Measurements from ENCODE around the gene ICE1.
"Not testable (repeated sequence)": the region's sequence is repeated elsewhere in the genome, so short reads cannot be mapped to it uniquely, and the experiment has no call there.

The ICE1 gene

DNA sequence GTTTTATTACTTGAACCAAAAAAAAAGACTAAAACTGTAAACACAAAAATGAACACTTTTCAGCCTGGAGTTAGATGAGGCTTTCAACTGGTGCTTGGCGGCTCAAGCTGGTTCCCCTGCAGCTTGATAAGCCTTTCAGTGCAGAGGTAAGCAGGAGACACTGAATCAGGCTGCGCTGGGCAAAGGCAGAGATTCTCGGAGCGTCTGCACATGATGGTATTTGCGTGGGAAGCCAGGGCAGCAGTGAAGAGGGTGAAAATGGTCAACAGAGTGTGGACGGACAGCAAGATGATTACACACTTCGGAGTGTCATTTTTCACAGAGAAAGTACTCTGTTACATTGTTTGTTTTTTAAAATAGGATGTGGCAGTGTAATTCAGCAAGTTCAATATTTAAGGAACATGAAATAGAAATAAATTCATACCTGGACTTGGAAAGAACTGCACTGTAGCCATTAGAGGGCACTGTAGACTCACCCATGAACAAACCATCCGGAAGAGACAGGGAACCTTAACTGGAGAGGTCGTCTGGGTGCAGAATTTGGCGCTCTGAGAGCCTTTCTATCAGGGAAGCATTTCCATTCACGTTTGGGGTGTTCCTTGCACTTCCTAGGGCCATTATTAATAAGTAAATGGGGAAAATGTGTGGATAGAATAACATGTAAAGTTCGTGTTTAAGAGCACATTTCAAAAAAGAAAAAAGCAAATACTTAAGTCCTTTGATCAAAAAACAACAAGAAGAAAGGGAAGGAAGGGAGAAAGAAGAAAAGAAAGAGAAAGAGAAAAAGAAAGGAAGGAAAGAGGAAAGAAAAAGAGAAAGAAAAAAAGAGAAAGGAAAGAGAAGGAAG, 69.8 kb downstream of the ICE1 start:
- DNase-seq (ENCODE audit: low read depth): peak; percentile 61

DNA sequence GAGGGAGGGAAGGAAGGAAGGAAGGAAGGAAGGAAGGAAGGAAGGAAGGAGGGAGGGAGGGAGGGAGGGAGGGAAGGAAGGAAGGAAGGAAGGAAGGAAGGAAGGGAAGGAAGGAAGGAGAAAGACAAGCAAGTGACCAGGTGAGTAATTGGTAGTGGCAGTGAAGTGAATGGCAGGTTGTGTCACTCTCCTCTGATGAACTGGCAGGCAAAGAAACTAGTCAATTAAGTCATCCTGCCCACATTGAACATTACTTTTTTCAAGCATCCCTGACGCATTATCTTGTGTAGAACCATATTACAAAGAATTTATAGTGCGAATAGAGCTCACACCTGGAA, 70.4 kb downstream of the ICE1 start:
- not testable (repeated sequence) for DNase-seq (ENCODE audit: low read depth)

DNA sequence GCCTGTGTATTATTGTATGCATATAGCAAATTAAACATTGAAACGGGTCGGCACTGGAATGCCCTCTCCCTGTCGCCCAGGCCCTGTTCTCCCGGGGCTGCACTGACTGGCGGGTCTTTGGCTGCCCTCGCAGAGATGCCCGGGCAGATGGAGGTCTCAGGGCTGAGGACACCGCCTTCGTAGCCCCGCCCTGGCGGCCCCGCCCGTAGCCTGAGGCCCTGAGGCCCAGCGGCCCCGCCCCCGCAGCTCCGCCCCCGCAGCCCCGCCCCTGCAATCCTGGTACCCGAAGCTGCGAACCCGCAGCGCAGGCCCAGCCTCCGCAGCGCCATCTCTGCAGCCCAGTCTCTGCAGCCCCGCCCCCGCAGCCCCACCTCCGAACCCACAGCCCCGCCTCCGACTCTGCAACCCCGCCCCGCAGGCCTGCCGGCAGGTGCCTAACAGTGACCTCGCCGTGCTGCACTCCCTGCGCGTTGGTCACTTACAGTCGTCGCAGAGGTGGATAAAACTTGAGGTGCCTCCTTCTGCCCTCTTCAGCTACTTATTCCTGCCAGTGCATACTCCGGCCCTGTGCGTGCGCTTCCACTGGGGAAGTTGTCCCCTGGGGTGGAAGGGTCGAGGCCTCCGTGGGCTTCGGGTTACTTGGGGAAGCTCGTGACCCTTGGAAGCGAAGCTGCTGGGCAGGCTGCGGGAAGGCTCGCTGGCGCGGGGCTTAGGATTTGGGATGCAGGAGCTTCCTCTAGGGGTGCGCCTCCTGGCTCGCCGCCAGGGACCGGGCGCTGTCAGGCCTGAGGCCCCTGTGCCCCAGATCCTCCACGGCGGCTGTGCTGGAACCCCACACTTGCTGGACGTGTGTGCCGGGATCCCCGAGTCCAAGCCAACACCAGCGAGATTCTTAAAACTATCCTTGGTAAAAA, 72.3 kb downstream of the ICE1 start:
- DNase-seq (ENCODE audit: low read depth): peak; percentile 64

DNA sequence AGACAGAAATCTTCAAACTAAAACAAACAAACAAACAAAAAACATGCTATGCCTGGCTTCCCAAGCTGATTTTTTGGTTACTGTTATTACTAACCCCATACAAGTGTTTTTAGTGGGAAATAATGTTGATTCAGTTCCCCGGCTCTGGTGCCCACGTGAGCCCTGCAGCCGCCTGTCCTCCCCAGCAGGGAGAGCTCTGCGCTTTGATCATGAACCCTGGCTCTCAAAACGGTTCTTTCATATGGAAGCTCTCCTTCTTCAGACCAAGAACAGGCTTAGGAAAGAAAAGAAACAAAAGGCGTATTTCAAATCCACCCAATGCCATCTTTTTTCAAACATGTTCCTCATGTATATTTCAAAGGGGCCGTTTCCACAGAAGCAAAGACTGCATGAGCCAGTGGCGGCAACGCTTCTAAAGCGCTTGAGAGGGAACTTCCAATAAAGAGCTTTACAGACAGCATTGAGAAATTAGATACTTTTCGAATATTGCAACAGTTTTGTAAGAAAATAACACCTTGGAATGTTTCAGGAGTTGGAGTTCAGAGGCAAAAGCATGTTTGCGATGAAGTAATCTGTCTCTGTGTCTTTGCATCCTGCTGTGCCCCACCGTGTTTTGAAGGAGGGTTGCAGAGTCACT, 74.8 kb downstream of the ICE1 start:
- DNase-seq (ENCODE audit: low read depth): peak; percentile 53

DNA sequence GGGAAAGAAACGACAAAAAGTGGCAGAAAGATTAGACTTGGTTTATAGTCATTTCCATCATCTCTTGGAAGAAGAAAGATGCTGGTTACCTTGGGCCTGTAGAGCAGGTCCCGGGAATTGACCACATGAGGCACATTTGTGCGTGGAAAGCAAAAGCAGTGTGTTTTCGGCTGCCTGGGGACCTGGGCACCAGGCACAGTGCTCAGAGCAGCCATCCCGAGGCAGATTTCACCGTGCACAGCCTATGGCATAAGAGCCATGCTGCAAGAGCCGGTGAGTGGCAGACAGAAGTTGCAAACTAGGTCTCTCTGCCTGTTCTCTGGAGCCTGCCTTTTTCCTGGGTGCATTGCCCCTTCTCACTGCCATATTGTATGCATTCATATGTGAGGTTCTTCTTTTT, 77.0 kb downstream of the ICE1 start:
- DNase-seq (ENCODE audit: low read depth): no peak

DNA sequence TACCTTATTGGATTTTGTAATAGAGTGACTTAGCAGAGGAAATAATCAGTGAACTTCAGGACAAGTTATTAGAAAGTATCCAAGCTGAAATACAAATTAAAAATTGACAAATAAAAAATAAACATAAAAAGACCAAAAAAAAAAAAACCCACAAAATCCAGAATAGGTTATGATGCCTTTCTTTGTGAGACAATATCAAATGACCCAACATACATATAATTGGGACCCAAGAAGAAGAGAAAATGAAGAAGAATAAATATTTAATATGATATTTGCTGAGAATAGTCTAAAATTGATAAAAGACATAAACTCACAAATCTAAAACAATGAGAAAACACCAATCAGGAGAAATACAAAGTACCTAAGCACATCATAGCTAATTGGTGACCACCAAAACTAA, 81.8 kb downstream of the ICE1 start:
- DNase-seq (ENCODE audit: low read depth): no peak

DNA sequence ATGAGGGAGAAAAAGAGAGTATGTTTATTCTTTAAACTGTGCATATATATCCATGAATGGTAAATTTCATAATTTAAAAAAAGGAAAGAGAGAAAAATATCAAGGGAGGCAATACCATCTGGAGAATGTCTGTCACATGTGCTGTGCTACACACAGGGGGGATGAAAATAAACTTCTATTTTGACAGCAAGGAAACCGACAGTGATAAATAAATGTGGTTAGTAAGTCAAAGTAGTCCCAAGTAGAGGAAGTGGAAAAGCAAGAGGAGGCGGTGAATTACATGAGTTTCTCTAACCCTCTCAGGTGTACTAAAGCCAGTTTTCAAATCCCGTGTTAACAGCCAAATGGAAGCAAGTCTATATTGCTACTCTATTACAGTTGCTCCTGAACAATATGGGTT, 83.3 kb downstream of the ICE1 start:
- DNase-seq (ENCODE audit: low read depth): no peak

DNA sequence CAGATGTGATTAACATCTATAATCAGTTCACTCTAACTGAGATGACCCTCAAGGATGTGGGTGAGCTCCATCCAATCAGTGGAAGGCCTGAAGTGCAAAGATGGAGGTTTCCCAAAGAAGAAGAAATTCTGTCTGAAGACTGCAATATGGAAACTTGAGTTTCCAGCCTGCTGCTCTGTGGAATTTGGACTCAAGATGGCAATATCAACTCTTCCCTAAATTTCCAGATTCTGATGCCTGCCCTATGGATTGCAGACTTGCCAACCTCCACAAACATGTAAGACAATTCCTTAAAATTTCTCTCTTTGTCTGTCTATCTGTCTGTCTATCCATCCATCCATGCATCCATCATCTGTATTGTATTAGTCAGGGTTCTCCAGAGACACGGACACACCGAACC, 85.9 kb downstream of the ICE1 start:
- no peak for DNase-seq (ENCODE audit: low read depth)

DNA sequence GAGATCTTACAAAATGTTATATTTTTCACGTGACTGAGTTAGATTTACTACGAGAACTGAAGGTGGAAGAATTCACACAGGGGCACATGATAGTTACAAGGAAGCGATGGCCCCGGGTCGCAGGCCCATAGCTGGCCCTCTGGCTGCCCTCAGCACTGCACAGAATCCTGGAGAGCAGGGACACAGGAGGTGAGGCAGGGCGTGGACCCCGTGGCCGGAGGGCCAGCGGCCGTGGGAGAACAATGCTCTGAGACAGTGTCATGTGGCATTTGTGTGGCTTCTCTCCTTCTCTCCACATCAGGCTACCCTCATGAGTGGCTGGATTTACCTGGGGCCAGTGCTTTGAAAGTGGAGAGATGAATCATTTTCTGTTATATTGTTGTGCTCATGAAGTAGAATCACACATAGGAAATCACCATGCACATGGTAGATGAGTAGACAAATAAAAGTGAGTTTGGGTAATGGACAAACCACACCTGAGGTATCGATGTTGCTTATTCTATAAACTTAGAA, 89.5 kb downstream of the ICE1 start:
- DNase-seq (ENCODE audit: low read depth): no peak

DNA sequence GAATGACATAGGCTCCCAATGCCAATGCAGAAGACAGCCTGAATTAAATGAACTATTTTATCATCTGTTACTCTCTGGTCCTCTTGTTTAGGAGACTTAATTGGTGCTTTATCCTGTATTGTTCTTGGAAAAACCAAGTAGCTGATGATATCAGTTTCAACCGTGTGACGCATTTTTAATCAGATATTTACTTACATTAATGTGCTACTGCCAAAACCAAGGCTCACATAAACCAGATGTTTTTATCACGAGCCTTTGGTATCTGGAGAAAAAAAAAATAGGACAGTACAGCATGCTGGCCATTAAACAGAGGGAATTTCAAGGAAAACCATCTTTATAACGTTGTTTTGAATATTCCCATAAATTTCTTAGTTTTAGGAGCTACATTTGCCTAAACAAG, 90.1 kb downstream of the ICE1 start:
- DNase-seq (ENCODE audit: low read depth): no peak

DNA sequence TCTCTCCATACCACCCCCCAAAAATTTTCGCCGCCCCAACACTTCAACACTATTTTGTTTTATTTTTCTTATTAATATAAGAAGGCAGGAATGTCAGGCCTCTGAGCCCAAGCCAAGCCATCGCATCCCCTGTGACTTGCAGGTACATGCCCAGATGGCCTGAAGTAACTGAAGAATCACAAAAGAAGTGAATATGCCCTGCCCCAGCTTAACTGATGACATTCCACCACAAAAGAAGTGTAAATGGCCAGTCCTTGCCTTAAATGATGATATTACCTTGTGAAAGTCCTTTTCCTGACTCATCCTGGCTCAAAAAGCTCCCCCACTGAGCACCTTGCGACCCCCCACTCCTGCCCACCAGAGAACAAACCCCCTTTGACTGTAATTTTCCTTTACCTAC, 98.1 kb downstream of the ICE1 start:
- not testable (repeated sequence) for DNase-seq (ENCODE audit: low read depth)

DNA sequence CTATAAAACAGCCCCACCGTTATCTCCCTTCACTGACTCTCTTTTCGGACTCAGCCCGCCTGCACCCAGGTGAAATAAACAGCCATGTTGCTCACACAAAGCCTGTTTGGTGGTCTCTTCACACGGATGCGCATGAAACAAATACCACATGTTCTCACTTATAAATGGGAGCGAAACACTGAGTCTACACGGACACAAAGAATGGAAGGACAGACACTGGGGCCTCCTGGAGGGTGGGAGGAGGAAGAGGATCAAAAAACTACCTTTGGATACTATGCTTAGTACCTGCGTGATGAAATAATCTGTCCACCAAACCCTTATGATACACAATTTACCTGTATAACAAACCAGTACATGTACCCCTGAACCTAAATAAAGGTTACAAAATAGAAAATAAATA, 98.6 kb downstream of the ICE1 start:
- no peak for DNase-seq (ENCODE audit: low read depth)

DNA sequence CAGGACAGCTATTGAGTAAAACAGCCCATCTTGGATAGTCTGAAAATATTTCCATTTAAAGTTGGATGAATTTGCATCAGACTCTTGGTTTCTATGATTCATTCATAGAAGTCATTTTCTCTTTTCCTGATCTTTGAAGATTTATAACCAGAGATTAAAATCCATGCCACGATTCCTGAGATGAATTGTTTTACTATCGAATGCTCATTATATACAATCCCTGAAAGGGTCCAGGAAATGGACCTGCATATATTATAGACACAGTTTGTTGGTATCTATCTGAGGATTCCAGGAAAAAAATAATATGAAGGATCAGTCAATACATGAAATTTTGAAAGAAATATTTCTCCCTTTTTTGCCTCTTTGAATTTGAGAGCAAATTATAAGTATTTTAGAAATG, 99.0 kb downstream of the ICE1 start:
- no peak for DNase-seq (ENCODE audit: low read depth)

DNA sequence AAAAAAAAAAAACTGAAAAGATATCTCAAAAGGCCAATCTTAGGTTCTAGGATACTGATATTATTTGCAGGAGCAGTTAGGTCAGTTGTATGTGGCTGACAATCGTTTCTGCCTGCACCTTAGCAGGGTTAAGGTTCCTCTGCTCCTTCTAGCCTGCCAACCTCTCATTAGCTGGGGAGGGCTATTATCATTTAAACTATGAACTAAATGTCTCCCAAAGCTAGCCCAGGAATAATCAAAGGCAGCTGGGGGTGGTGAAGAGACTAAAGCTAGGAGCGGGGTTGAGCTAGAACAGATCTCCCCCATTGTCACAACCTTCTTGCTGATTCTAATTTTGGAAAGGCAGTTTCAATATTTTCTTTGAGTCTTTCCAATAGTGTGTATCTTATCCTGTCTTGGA, 99.9 kb downstream of the ICE1 start:
- no peak for DNase-seq (ENCODE audit: low read depth)

DNA sequence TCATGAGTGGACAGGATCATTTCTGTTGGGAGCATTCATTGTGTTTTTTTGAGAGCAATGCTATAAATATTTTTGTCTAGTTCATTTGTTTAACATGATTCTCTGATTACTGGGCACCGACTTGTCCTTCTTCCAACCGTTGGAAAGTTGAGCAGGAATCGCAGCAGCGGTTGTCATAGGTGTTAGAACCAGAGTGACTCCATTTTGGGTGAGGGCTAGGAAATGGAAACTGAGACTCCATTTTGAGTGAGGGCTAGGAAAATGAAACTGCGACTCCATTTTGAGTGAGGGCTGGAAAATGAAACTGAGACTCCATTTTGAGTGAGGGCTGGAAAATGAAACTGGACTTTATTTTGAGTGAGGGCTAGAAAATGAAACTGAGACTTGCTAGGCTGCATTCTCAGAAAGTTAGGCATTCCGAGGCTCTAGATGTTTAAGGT, 100.6 kb downstream of the ICE1 start:
- no peak for DNase-seq (ENCODE audit: low read depth)

DNA sequence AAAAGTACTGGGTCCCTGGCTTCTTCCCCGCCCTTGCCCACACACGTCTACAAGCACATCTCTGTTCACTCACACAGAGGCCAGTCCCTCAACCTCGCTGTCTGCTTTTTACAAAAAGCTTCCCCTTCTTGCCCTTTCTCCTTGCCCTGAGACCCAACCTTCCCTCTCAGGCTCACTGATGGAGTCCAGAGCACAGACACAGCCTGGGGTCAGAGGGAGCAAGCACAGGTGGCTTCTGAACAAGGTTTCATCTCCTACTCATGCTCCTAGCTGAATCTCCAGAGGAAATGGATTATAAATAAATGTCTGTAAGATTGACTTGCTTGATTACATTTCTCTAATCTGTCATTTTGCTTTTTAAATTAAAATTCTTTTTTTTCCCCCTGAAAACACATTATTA, 101.8 kb downstream of the ICE1 start:
- DNase-seq (ENCODE audit: low read depth): no peak

DNA sequence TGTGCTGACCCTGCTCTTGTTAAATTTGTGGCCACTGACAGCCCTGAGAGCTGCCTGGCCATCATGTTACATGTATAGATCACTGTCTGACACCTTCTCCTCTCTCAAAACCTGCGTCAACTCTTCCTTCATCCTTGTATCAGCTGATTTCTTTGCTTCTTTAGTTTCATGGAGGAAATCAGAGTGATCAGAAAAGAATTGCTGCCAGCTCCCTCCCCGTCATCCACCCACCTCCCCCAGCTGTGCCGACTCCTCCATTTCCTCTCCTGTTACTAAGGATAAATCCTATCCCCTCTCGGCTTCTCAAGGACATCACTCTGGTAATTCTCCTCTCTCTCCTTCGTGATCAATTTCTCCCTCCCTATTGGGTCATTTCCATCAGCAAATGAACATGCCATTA, 108.9 kb downstream of the ICE1 start:
- no peak for DNase-seq (ENCODE audit: low read depth)

DNA sequence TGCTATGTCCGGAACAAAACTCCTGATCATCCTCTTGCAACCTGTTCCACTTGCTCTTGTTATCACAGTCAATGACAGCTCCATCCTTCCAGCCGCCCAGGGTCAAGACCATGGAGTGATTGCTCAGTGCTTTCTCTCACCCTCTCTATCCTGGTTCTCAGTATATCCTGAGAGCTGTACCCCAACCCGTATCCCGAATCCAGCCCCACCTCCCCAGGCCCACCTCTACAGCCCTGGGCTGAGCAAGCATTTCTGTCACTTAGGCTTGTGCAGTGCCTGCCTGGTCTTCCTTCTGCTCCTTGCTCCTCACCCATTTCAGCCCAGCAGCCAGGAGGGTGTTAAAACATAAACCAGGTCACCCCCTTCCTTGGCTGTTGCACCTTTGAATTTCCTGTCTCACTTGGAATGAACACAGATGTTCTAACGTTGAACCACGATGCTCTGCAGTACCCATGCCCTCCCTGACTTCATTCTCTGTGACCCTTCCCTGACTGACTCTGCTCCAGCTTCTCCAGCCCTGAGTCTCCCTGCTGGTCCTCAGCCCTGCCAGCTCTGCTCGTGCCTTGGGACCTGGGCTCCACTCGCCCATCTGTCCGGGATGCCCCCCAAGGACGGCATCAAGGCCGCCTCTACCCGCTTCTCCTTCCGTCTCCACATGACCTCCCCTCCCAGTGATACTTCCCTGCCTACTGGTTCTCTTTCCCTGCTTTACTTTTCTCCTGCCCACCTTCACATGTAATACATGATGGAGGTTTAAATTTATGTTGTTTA, 110.0 kb downstream of the ICE1 start:
- no peak for DNase-seq (ENCODE audit: low read depth)

DNA sequence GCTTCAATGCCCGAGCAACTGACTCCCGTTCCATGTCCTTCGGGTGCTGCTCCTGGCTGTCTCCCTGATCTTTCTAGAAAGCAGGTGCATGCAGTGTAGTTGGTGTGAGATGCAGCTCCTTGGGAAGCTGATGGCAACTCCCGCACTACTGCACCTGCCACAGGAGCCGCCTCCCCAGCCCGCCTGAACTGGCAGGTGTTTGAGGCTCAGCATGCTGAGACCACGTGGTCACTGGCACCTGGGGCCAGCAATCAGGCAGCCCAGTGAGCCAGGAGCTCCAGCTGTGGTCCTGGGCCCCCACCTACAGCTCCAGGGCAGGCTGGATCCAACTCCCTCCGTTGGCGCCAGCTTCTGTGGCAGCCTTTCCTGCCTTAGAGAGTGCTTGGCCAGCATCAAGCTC, 111.5 kb downstream of the ICE1 start:
- no peak for DNase-seq (ENCODE audit: low read depth)

DNA sequence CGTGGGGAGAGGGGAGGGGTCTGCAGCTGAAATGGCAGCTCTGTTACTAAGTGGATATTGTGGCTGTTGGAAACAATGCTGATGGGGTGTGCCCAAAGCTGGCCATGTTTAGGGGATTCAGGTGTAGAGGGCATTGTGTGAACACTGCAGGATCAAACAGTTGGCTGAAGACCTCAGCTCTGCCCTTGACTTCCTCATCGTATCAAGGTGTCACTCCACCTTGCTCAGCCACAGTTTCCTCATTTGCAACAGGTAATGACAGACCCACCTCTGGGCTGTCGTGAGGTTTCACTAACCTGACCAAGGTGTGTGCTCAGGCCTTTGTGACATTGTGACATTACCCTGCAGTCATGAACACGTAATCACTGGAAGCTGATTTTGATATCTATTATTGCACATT, 111.9 kb downstream of the ICE1 start:
- no peak for DNase-seq (ENCODE audit: low read depth)

DNA sequence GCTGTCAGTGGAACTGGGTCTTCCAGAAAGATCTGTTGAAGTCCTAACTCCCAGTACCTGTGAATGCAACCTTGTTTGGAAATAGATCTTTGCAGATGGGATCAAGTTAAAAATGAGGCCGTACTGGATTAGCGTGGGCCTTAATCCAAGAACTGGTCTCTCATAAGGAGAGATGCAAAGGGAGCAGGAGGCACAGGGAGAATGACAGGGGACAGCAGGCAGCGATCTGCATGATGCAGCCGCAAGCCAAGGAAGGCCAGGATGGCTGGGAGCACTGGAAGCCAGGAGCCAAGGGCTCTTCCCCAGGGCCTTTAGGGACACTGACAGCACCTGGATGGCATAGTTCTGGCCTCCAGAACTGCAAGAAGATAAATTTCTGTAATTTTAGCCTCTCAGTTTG, 114.4 kb downstream of the ICE1 start:
- no peak for DNase-seq (ENCODE audit: low read depth)

DNA sequence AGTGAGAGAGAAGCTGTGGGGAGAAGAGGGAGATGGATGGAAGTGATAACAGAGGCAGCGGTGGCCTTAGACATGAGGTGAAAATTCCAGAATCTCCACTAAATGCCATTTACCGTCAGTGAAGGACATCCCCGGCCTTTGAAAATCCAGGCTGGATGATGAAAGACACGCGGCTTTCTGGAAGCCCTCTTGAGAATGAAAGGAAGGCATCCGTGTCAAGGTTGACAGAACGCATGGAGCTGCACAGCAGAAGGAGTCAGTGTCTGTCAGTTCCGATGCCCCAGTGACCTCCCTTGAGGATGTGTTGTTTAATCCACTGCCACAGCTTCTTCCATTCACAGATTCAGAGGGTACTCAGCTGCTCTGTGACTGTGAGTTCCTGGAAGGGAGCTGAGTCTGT, 114.9 kb downstream of the ICE1 start:
- no peak for DNase-seq (ENCODE audit: low read depth)

Measured in amniotic epithelial cell (primary cell).